ENCODE data around the gene GORASP2.

The GORASP2 gene

DNA sequence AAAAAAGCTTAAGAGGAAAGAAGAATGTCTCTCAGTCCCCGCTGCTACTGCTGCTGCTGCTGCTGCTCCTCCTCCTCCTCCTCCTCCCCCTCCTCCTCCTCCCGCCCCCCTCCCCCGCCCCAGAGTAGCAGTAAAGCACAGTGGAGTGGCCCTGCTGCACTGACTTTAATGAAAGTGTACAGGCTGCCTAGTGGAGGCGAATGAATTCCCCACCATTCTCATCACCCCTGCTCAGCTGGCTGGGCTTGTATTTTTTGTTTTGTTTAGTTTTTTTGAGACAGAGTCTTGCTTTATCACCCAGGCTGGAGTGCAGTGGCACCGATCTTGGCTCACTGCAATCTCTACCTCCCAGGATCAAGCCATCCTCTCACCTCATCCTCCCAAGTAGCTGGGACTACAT, 34.3 kb downstream of the GORASP2 start:
- TF ChIP-seq FOXM1 (IDR thresholded peaks at IDR 0.05; ENCODE audit: borderline replicate concordance, low read depth), result no peak
- no peak for TF ChIP-seq RAD21 (IDR thresholded peaks at IDR 0.05; ENCODE audit: low read depth)
- no peak for TF ChIP-seq CEBPB (IDR thresholded peaks at IDR 0.05)
- TF ChIP-seq ZBTB7A (IDR thresholded peaks at IDR 0.05; ENCODE audit: low read depth), result no peak
- TF ChIP-seq, protein P1, sequence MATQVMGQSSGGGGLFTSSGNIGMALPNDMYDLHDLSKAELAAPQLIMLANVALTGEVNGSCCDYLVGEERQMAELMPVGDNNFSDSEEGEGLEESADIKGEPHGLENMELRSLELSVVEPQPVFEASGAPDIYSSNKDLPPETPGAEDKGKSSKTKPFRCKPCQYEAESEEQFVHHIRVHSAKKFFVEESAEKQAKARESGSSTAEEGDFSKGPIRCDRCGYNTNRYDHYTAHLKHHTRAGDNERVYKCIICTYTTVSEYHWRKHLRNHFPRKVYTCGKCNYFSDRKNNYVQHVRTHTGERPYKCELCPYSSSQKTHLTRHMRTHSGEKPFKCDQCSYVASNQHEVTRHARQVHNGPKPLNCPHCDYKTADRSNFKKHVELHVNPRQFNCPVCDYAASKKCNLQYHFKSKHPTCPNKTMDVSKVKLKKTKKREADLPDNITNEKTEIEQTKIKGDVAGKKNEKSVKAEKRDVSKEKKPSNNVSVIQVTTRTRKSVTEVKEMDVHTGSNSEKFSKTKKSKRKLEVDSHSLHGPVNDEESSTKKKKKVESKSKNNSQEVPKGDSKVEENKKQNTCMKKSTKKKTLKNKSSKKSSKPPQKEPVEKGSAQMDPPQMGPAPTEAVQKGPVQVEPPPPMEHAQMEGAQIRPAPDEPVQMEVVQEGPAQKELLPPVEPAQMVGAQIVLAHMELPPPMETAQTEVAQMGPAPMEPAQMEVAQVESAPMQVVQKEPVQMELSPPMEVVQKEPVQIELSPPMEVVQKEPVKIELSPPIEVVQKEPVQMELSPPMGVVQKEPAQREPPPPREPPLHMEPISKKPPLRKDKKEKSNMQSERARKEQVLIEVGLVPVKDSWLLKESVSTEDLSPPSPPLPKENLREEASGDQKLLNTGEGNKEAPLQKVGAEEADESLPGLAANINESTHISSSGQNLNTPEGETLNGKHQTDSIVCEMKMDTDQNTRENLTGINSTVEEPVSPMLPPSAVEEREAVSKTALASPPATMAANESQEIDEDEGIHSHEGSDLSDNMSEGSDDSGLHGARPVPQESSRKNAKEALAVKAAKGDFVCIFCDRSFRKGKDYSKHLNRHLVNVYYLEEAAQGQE (IDR thresholded peaks at IDR 0.05; ENCODE audit: low read depth), result no peak
- TF ChIP-seq NFIC (IDR thresholded peaks at IDR 0.05), result no peak
- no peak for TF ChIP-seq TCF12 (IDR thresholded peaks at IDR 0.05; ENCODE audit: low read depth)
- no peak for TF ChIP-seq CREB1 (IDR thresholded peaks at IDR 0.05; ENCODE audit: low read depth)
- TF ChIP-seq, protein P2, sequence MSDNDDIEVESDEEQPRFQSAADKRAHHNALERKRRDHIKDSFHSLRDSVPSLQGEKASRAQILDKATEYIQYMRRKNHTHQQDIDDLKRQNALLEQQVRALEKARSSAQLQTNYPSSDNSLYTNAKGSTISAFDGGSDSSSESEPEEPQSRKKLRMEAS (IDR thresholded peaks at IDR 0.05), result no peak
- TF ChIP-seq, protein P3, sequence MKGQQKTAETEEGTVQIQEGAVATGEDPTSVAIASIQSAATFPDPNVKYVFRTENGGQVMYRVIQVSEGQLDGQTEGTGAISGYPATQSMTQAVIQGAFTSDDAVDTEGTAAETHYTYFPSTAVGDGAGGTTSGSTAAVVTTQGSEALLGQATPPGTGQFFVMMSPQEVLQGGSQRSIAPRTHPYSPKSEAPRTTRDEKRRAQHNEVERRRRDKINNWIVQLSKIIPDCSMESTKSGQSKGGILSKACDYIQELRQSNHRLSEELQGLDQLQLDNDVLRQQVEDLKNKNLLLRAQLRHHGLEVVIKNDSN (IDR thresholded peaks at IDR 0.05), result no peak
- TF ChIP-seq YY1 (IDR thresholded peaks at IDR 0.05; ENCODE audit: low read depth), result no peak
- no peak for TF ChIP-seq TEAD4 (IDR thresholded peaks at IDR 0.05)

DNA sequence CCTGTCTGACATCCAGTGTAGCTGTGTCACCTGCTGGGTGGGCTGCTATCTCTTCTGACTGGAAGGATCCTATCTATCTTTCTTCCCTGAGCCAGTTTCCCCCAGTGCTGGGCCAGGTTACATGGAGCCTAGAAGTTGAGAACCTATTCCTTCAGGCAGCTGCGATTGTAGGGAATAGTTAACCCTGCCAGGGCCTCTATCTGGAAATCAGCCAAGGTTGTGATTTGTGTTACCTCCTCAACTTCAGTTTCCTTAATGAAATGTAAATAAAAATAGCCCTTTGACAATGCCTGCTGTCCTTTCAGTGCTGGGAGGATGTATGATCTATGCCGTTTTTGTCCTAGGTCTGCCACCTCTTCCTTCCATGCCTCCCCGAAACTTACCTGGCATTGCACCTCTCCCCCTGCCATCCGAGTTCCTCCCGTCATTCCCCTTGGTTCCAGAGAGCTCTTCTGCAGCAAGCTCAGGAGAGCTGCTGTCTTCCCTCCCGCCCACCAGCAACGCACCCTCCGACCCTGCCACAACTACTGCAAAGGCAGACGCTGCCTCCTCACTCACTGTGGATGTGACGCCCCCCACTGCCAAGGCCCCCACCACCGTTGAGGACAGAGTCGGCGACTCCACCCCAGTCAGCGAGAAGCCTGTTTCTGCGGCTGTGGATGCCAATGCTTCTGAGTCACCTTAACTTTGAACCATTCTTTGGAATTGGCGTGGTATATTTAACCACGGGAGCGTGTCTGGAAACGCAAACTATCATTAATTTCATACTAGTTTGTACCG, 36.6 kb downstream of the GORASP2 start:
- TF ChIP-seq EGR1 (IDR thresholded peaks at IDR 0.05) (no peak), FOXM1 (IDR thresholded peaks at IDR 0.05; ENCODE audit: borderline replicate concordance, low read depth) (no peak), TCF12 (IDR thresholded peaks at IDR 0.05; ENCODE audit: low read depth) (no peak), CEBPB (IDR thresholded peaks at IDR 0.05) (no peak), EP300 (IDR thresholded peaks at IDR 0.05; ENCODE audit: borderline replicate concordance) (no peak), RAD21 (IDR thresholded peaks at IDR 0.05; ENCODE audit: low read depth) (no peak), TEAD4 (IDR thresholded peaks at IDR 0.05) (no peak), TAF1 (IDR thresholded peaks at IDR 0.05; ENCODE audit: low read depth) (no peak)
- TF ChIP-seq, protein P2 (IDR thresholded peaks at IDR 0.05), result no peak
- TF ChIP-seq, protein P1 (IDR thresholded peaks at IDR 0.05; ENCODE audit: low read depth), result no peak

DNA sequence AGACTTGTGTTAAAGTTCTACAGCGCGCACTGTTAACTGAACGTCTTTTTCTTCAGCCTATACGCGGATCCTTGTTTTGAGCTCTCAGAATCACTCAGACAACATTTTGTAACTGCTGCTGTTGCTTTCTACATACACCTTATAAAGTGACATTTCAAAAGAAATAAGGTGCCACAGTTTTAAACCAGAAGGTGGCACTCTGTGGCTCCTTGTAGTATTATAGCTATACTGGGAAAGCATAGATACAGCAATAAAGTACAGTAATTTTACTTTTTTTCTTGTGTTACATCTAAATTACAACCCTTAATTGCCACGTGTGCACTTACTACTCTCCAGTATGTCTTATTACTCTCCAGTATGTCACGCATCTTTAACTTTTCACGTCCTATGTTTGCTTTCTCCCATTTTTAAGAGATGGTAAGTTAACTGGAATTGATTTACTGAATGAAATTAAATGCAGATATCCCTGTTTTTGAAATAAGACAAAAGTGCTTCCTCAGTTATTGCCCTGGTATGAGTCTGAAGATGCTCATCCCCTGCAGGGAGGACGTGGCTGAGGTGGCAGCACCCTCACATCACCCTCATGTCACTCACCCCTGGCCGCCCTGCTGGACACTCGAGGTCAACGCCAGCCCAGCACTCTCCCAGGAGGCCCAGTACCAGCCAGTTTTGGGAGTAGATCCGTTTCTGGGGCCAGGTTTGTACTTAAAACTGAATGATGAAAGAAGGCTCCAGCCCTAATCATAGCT, 37.8 kb downstream of the GORASP2 start:
- TF ChIP-seq YY1 (IDR thresholded peaks at IDR 0.05; ENCODE audit: low read depth) (no peak), EP300 (IDR thresholded peaks at IDR 0.05; ENCODE audit: borderline replicate concordance) (no peak), CREB1 (IDR thresholded peaks at IDR 0.05; ENCODE audit: low read depth) (no peak), CEBPB (IDR thresholded peaks at IDR 0.05) (no peak), EGR1 (IDR thresholded peaks at IDR 0.05) (no peak), TCF12 (IDR thresholded peaks at IDR 0.05; ENCODE audit: low read depth) (no peak), TEAD4 (IDR thresholded peaks at IDR 0.05) (no peak), ZBTB7A (IDR thresholded peaks at IDR 0.05; ENCODE audit: low read depth) (no peak), FOXM1 (IDR thresholded peaks at IDR 0.05; ENCODE audit: borderline replicate concordance, low read depth) (no peak), RAD21 (IDR thresholded peaks at IDR 0.05; ENCODE audit: low read depth) (no peak), TAF1 (IDR thresholded peaks at IDR 0.05; ENCODE audit: low read depth) (no peak), NFIC (IDR thresholded peaks at IDR 0.05) (no peak)
- TF ChIP-seq, protein P2 (IDR thresholded peaks at IDR 0.05), result no peak
- TF ChIP-seq, protein P1 (IDR thresholded peaks at IDR 0.05; ENCODE audit: low read depth), result no peak
- TF ChIP-seq, protein P3 (IDR thresholded peaks at IDR 0.05), result no peak
